ENCODE data around the gene CCSER2. TPM values are rescaled to one million over a fixed set of nuclear protein-coding genes. Genes with fewer than 3 reads are reported as not detected.

The CCSER2 gene
- total and polyA plus RNA-seq, 12 donors, result 8.3 to 63.9 (median 38.1) TPM

DNA sequence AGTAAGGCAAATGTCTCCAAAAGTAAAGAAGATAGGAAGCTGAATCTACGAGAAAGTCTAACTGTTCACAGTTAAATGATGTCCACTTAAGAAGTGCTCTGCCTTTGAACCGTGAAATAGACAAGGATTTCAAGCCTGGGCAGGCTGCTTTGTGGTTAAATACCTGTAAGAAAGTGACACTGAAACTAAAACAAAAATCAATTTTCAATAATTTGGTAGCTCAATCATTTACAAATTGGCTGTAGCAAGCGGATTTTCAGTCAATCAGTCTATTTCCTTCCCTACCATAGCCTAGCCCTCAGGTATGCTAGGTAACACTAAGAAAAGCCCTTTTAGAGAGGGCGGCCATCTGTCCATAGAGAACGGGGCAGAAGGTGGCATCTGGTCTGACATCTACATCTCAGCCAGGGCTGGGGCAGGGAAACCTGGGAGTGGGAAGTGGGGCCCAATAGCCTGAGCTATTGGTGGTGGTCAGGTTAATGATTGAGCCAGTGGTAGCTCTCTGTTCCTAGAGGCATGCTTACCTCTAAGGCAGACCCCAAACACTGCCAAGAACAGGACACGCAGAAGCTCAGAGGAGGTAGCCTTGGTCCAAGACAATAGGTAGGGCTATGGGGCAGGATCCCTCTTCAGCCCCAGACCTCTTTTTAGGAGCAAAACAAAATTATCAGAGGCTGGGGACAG is 223.2 kb downstream of the CCSER2 start:
- H3K4me1 ChIP-seq (replicated peaks in 1 of 2), result no peaks in the 10 kb centered on the region
- intact Hi-C loops (cut with DNase I), result no loop called here
- WGBS, 4 donors, result 84 to 92% (median 87%) methylated on average over 6 of the region's 6 CpGs
- no peak overlapping the region for H3K4me3 ChIP-seq
- H3K36me3 ChIP-seq (replicated peaks in 1 of 2), result no peaks in the 10 kb centered on the region
- H3K27me3 ChIP-seq, result peaks cover 11% of the 10 kb centered on the region
- H3K27ac ChIP-seq, result no peak overlapping the region
- DNase-seq, result no peak
- TF ChIP-seq POLR2A (IDR thresholded peaks at IDR 0.05), result no peak
- TF ChIP-seq, protein P1, sequence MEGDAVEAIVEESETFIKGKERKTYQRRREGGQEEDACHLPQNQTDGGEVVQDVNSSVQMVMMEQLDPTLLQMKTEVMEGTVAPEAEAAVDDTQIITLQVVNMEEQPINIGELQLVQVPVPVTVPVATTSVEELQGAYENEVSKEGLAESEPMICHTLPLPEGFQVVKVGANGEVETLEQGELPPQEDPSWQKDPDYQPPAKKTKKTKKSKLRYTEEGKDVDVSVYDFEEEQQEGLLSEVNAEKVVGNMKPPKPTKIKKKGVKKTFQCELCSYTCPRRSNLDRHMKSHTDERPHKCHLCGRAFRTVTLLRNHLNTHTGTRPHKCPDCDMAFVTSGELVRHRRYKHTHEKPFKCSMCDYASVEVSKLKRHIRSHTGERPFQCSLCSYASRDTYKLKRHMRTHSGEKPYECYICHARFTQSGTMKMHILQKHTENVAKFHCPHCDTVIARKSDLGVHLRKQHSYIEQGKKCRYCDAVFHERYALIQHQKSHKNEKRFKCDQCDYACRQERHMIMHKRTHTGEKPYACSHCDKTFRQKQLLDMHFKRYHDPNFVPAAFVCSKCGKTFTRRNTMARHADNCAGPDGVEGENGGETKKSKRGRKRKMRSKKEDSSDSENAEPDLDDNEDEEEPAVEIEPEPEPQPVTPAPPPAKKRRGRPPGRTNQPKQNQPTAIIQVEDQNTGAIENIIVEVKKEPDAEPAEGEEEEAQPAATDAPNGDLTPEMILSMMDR (IDR thresholded peaks at IDR 0.05), result no peak
- no peaks in the 10 kb centered on the region for H3K9me3 ChIP-seq (replicated peaks in 1 of 3)

DNA sequence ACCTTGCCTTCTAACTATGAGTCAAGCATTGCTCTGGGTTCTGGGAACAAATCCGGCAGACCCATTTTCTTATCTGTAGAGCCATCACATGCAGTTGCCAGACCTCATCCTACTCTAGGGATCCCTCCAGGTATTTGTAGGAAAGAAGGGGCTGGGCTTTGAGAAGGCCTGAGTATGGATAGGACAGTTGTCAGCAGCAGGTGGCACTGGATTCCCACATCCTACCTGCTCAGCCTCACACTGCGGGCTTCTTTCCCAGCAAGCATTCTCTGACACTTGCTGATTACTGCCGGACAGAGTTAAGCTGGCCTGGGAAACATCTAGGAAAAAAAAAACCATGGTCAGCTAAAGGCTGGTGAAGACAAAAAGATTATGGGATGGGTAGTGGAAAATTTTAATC is 224.1 kb downstream of the CCSER2 start:
- H3K9me3 ChIP-seq (replicated peaks in 1 of 3), result no peaks in the 10 kb centered on the region
- WGBS, 4 donors, result 77 to 95% (median 85%) methylated on average over 3 of the region's 3 CpGs
- no peak for DNase-seq
- no peak overlapping the region for H3K27ac ChIP-seq
- no peak for TF ChIP-seq POLR2A (IDR thresholded peaks at IDR 0.05)
- TF ChIP-seq, protein P1 (IDR thresholded peaks at IDR 0.05), result no peak
- no peaks in the 10 kb centered on the region for H3K36me3 ChIP-seq (replicated peaks in 1 of 2)
- no peak overlapping the region for H3K4me3 ChIP-seq
- intact Hi-C loops (cut with DNase I), result no loop called here
- H3K4me1 ChIP-seq (replicated peaks in 1 of 2), result no peaks in the 10 kb centered on the region
- H3K27me3 ChIP-seq, result peaks cover 11% of the 10 kb centered on the region

DNA sequence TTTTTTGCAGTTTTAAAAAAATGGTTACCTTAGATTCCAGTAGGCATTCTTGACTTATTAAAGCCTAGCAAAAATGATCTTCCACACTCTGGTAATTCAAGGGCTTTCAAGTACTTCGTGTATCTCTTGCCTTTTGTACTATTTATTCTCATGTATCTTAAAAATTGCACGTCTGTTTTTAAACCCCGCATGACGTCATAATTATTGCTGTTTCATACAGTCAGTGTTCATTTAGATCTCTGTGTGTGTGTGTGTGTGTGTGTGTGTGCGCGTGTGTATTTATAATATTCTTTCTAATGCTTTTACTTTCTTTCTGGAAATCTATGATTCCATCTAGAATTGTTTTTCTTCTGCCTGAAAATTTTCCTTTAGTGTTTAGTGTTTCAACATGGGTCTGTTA is 234.2 kb downstream of the CCSER2 start:
- peaks cover 5% of the 10 kb centered on the region for H3K27me3 ChIP-seq
- no peaks in the 10 kb centered on the region for H3K9me3 ChIP-seq (replicated peaks in 1 of 3)
- no peaks in the 10 kb centered on the region for H3K4me1 ChIP-seq (replicated peaks in 1 of 2)
- 74 to 83% (median 79%) methylated on average over 6 of the region's 6 CpGs for WGBS, 4 donors
- TF ChIP-seq, protein P1 (IDR thresholded peaks at IDR 0.05), result no peak
- TF ChIP-seq POLR2A (IDR thresholded peaks at IDR 0.05), result no peak
- H3K36me3 ChIP-seq (replicated peaks in 1 of 2), result no peaks in the 10 kb centered on the region
- H3K4me3 ChIP-seq, result no peak overlapping the region
- DNase-seq, result no peak
- intact Hi-C loops (cut with DNase I), result no loop called here
- no peak overlapping the region for H3K27ac ChIP-seq

DNA sequence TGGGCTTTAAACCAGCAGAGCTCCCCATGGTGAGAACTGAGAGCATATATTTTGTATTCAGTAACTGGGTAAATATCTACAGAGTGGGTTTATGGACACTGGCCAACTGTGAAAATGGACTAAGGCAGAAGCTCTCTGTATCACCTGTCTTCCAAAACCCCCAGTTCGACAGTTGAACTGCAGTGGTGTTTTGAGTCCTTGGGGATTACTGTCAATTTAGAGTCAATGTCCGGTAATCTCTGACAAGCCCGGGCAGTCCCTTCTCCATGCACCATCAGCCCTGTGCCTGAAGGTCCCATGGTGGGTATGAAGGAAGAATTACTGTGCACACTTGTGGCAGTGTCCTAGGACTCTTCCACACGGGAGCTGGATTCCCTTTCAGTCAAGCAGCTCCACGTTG is 235.0 kb downstream of the CCSER2 start:
- 60 to 77% (median 65%) methylated on average over 4 to 5 of the region's 5 CpGs for WGBS, 4 donors
- H3K27ac ChIP-seq, result no peak overlapping the region
- intact Hi-C loops (cut with DNase I), result no loop called here

More for the DNA sequence above, 235.0 kb downstream of the CCSER2 start:
- H3K4me3 ChIP-seq, result no peak overlapping the region
- no peaks in the 10 kb centered on the region for H3K36me3 ChIP-seq (replicated peaks in 1 of 2)
- H3K4me1 ChIP-seq (replicated peaks in 1 of 2), result no peaks in the 10 kb centered on the region
- no peak for DNase-seq
- H3K27me3 ChIP-seq, result peaks cover 5% of the 10 kb centered on the region
- no peaks in the 10 kb centered on the region for H3K9me3 ChIP-seq (replicated peaks in 1 of 3)
- TF ChIP-seq, protein P1 (IDR thresholded peaks at IDR 0.05), result no peak
- TF ChIP-seq POLR2A (IDR thresholded peaks at IDR 0.05), result no peak

Data from adrenal gland (tissue), 12 donors.